ENCODE results near the gene EN2. TPM values are rescaled to one million over a fixed set of nuclear protein-coding genes. Genes with fewer than 3 reads are reported as not detected.

EN2 gene
- total and polyA plus RNA-seq, 4 experiments from 2014 or later: not detected

DNA sequence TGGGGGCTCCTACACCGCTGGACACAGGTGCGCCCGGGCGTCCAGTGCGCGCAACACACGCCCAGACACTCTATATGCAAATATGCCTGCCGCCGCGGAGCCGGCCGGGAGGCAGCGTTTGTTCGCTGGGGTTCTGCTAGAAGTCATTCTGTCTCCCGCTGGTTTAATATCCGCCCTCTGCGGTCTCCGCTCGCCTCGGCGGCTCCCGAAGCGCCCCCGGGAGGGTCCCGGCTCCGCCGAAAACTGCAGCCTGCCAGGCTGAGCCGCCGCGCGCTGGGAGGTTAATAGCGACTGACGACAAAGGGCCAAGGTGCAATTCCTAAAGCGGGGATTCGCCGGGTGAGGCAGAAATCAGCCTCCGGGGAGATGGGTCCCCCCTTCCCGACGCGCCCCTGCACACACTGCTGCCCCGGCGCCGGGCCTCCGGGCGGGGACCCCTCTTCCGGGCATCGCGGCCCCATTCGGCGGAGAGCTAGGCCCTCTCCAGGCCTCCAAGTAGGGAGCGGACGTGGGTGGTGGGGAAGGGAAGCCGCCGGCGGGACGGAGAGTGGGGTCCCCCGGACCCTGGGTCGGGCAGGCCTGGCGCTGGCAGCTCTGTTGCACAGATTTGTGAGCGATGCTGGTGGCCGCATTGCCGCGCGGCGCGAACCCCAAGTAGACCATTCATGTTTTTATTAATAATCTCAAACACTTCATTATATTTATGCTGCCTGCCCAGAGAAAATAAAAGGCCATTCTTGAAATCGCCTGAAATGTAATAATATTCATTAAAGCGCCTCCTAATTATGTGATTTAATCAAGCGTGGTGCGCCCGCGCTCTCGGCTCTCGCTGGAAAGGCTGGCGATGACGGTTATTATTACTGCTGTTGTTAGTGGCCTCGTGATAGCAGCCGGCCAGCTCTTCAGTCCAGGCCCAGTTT is 9.1 kb downstream of the EN2 start:
- H3K27ac Mint-ChIP-seq: no peak overlapping the region

DNA sequence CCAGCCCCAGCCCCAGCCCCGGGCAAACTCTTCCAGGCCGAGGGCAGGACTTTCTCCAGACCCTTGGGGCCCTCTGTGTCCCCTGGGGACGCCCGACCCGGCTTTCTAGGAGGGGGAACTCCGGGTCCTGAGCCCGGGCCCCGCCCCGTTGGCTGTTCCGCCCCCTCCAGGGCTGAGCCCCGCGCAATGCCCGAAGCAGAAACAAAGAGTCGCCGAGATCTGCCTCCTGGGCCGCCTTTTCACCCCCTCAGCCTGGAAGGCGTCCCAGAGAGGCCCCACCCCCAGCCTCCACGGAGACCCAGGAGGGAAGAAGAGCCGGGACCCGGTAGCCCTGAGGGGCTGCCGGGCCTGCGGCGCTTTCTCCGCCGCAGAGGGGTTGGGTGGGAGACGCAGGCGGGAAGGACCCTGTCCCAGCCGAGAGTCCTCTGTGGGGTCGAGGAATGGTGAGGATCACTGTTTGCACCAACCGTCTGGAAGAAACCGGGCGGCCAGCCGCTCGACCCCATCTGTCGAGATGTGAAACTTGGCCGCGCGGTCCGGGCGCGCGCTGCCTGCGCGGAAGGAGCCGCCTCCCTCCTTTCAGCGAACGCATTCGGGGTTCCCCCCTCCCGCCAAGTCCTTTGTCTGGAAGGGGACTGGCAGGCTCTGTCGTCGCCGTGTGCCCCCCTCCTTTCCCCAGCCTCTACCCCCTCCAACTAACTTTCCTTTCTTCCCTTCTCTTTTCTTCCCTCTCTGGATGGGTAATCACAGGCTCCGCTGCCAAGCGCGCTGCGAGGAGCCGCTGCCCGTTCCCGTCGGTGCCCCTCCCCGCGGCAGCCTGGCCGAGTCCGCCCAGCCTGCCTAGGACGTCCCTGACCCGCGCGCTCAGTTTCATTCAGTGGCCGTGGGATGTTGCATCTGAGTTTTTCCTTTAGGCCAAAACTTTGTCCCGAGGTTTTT is 10.2 kb downstream of the EN2 start:
- DNase-seq: no peak
- CTCF ChIA-PET (ENCODE audit: partially characterized antibody): no interaction called here
- Histone ChIP-seq H3K36me3 (ENCODE audit: insufficient read depth, low read length) (no peaks in the 10 kb centered on the region), H3K4me1 (ENCODE audit: insufficient read depth, low read length) (peaks cover 6% of the 10 kb centered on the region), H3K27me3 (ENCODE audit: insufficient read depth, low read length) (peaks cover 45% of the 10 kb centered on the region), H3K4me3 (ENCODE audit: low read length in 2 of 2) (no peak overlapping the region), H3K9me3 (ENCODE audit: control insufficient read depth in 1 of 2, low read length in 2 of 2) (no peaks in the 10 kb centered on the region), H3K27ac (ENCODE audit: low read depth, low read length) (no peak overlapping the region)
- Mint-ChIP-seq H3K36me3 (no peaks in the 10 kb centered on the region), H3K27ac (no peak overlapping the region), H3K9me3 (peaks cover 0 to 6% (median 0%) of the 10 kb centered on the region in 8 donors), H3K27me3 (peaks cover 52 to 57% of the 10 kb centered on the region in 2 donors), H3K4me1 (peaks cover 6 to 27% (median 14%) of the 10 kb centered on the region in 4 donors), H3K4me3 (peak overlapping the region in 3 of 8 donors; percentile 13 to 54 (median 48))
- intact Hi-C loops (cut with micrococcal nuclease): no loop called here
- POLR2A ChIA-PET (ENCODE audit: partially characterized antibody): no interaction called here

More for the DNA sequence above, 9.1 kb downstream of the EN2 start:
- peak in 1 of 5 donors; percentile 14 for DNase-seq
- H3K36me3 Mint-ChIP-seq: no peaks in the 10 kb centered on the region
- no peak overlapping the region for H3K4me3 ChIP-seq (ENCODE audit: low read length in 2 of 2)
- peaks cover 4 to 21% (median 14%) of the 10 kb centered on the region in 4 donors for H3K4me1 Mint-ChIP-seq
- intact Hi-C loops (cut with micrococcal nuclease): no loop called here
- no peak overlapping the region for H3K27ac ChIP-seq (ENCODE audit: low read depth, low read length)
- peaks cover 6% of the 10 kb centered on the region for H3K4me1 ChIP-seq (ENCODE audit: insufficient read depth, low read length)
- H3K4me3 Mint-ChIP-seq: peak overlapping the region in 3 of 8 donors; percentile 25 to 46 (median 34)
- peaks cover 48% of the 10 kb centered on the region for H3K27me3 ChIP-seq (ENCODE audit: insufficient read depth, low read length)
- CTCF ChIA-PET (ENCODE audit: partially characterized antibody): no interaction called here
- no peaks in the 10 kb centered on the region for H3K36me3 ChIP-seq (ENCODE audit: insufficient read depth, low read length)
- no peaks in the 10 kb centered on the region for H3K9me3 ChIP-seq (ENCODE audit: control insufficient read depth in 1 of 2, low read length in 2 of 2)
- POLR2A ChIA-PET (ENCODE audit: partially characterized antibody): no interaction called here
- peaks cover 0 to 6% (median 0%) of the 10 kb centered on the region in 8 donors for H3K9me3 Mint-ChIP-seq
- H3K27me3 Mint-ChIP-seq: peaks cover 54 to 59% of the 10 kb centered on the region in 2 donors

DNA sequence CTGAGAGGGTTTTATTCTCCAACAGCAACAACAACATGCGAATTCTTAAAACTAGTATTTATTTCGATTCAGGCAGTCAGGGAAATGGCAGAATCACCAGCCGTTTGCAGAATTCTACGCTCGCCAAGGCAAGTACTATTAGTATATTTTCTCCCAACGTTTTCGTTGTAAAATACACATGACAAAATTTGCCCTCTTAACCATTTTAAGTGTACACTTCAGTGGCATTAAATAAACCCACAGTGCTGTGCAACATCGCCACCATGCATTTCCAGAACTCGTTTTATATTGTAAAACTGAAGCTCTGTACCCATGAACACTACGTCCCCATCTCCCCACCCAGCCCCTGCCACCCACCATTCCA is 10.8 kb downstream of the EN2 start:
- ChIA-PET CTCF (ENCODE audit: partially characterized antibody) (no interaction called here), POLR2A (ENCODE audit: partially characterized antibody) (no interaction called here)
- H3K27ac Mint-ChIP-seq: no peak overlapping the region
- Histone ChIP-seq H3K27ac (ENCODE audit: low read depth, low read length) (no peak overlapping the region), H3K27me3 (ENCODE audit: insufficient read depth, low read length) (peaks cover 39% of the 10 kb centered on the region), H3K36me3 (ENCODE audit: insufficient read depth, low read length) (no peaks in the 10 kb centered on the region), H3K9me3 (ENCODE audit: control insufficient read depth in 1 of 2, low read length in 2 of 2) (no peaks in the 10 kb centered on the region), H3K4me1 (ENCODE audit: insufficient read depth, low read length) (peaks cover 6% of the 10 kb centered on the region), H3K4me3 (ENCODE audit: low read length in 2 of 2) (no peak overlapping the region)
- no peak for DNase-seq
- peaks cover 0 to 6% (median 0%) of the 10 kb centered on the region in 8 donors for H3K9me3 Mint-ChIP-seq
- no peaks in the 10 kb centered on the region for H3K36me3 Mint-ChIP-seq
- peaks cover 53 to 59% of the 10 kb centered on the region in 2 donors for H3K27me3 Mint-ChIP-seq
- intact Hi-C loops (cut with micrococcal nuclease): no loop called here
- peaks cover 6 to 27% (median 14%) of the 10 kb centered on the region in 4 donors for H3K4me1 Mint-ChIP-seq
- peak overlapping the region in 4 of 8 donors; percentile 7 to 54 (median 42) for H3K4me3 Mint-ChIP-seq

DNA sequence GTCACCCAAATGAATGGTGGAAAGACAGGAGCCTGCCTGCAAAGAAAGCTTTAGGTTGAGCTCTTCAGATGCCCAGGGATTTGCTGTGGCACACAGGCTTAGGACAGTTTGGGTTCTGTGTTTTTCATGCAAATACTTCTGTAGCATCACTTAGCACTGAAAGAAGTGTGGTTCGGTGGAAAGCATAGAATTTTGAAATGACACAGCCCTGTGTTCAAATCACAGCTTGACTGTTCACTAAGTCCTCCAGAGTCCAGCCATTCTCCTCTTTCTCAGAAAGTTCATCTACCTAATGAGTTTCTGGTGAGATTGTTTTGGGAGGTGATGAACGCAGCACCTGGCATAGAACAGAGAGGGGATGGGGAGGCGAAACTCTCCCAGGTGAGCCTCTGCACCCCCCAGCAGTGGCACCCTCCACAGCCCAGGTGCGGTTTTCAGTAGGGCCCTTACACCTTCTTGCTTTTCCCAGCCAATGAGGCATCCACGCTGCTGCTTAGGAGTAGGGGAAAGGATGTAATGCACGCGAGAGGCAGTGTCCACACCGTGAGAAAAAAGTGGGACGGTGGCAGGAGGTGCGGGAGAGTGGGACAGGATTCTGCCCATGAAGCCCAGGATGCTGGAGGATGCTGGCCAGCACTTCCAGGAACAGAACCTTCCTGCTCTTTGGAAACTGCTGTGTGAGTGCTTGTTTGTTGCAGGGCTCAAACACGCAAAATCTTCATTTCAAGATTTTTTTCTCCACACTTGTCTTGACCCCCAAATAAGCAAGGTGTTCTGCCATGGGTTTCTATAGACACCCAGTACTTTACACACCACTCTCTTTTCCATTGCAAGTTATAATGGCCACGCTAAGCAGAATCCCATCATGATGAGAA is 11.6 kb downstream of the EN2 start:
- H3K9me3 ChIP-seq (ENCODE audit: control insufficient read depth in 1 of 2, low read length in 2 of 2): no peaks in the 10 kb centered on the region
- no peak overlapping the region for H3K27ac ChIP-seq (ENCODE audit: low read depth, low read length)
- peaks cover 52 to 61% of the 10 kb centered on the region in 2 donors for H3K27me3 Mint-ChIP-seq
- peaks cover 38% of the 10 kb centered on the region for H3K27me3 ChIP-seq (ENCODE audit: insufficient read depth, low read length)
- H3K27ac Mint-ChIP-seq: no peak overlapping the region
- H3K36me3 ChIP-seq (ENCODE audit: insufficient read depth, low read length): no peaks in the 10 kb centered on the region
- peaks cover 0 to 6% (median 0%) of the 10 kb centered on the region in 8 donors for H3K9me3 Mint-ChIP-seq
- peak overlapping the region in 2 of 8 donors; percentile 7 to 43 for H3K4me3 Mint-ChIP-seq
- CTCF ChIA-PET (ENCODE audit: partially characterized antibody): no interaction called here
- peaks cover 6% of the 10 kb centered on the region for H3K4me1 ChIP-seq (ENCODE audit: insufficient read depth, low read length)
- no peak for DNase-seq
- peaks cover 4 to 27% (median 14%) of the 10 kb centered on the region in 4 donors for H3K4me1 Mint-ChIP-seq
- POLR2A ChIA-PET (ENCODE audit: partially characterized antibody): no interaction called here
- intact Hi-C loops (cut with micrococcal nuclease): no loop called here
- H3K36me3 Mint-ChIP-seq: no peaks in the 10 kb centered on the region
- H3K4me3 ChIP-seq (ENCODE audit: low read length in 2 of 2): no peak overlapping the region

DNA sequence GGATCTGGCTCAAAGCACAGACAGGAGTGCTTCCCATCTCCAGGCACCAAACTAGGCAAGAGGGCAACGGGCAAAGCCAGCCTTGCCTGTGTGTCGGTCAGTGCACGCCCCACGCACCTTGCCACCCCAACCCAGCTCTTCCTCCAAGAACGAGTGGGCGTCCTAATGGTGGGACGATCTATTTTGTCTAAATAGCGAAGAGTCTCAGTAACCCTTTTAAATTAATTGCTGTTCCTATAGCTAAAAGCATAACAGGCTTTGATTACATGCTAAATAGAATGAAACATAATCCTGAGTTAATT is 12.2 kb downstream of the EN2 start:
- intact Hi-C loops (cut with micrococcal nuclease): no loop called here
- Histone ChIP-seq H3K36me3 (ENCODE audit: insufficient read depth, low read length) (no peaks in the 10 kb centered on the region), H3K27me3 (ENCODE audit: insufficient read depth, low read length) (peaks cover 34% of the 10 kb centered on the region), H3K4me1 (ENCODE audit: insufficient read depth, low read length) (peaks cover 6% of the 10 kb centered on the region), H3K4me3 (ENCODE audit: low read length in 2 of 2) (no peak overlapping the region), H3K27ac (ENCODE audit: low read depth, low read length) (no peak overlapping the region), H3K9me3 (ENCODE audit: control insufficient read depth in 1 of 2, low read length in 2 of 2) (no peaks in the 10 kb centered on the region)
- ChIA-PET POLR2A (ENCODE audit: partially characterized antibody) (no interaction called here), CTCF (ENCODE audit: partially characterized antibody) (no interaction called here)
- Mint-ChIP-seq H3K27me3 (peaks cover 54 to 62% of the 10 kb centered on the region in 2 donors), H3K4me1 (peaks cover 4 to 25% (median 12%) of the 10 kb centered on the region in 4 donors), H3K36me3 (no peaks in the 10 kb centered on the region), H3K27ac (no peak overlapping the region), H3K4me3 (peak overlapping the region in 1 of 8 donors; percentile 43), H3K9me3 (peaks cover 0 to 7% (median 0%) of the 10 kb centered on the region in 8 donors)
- DNase-seq: no peak

DNA sequence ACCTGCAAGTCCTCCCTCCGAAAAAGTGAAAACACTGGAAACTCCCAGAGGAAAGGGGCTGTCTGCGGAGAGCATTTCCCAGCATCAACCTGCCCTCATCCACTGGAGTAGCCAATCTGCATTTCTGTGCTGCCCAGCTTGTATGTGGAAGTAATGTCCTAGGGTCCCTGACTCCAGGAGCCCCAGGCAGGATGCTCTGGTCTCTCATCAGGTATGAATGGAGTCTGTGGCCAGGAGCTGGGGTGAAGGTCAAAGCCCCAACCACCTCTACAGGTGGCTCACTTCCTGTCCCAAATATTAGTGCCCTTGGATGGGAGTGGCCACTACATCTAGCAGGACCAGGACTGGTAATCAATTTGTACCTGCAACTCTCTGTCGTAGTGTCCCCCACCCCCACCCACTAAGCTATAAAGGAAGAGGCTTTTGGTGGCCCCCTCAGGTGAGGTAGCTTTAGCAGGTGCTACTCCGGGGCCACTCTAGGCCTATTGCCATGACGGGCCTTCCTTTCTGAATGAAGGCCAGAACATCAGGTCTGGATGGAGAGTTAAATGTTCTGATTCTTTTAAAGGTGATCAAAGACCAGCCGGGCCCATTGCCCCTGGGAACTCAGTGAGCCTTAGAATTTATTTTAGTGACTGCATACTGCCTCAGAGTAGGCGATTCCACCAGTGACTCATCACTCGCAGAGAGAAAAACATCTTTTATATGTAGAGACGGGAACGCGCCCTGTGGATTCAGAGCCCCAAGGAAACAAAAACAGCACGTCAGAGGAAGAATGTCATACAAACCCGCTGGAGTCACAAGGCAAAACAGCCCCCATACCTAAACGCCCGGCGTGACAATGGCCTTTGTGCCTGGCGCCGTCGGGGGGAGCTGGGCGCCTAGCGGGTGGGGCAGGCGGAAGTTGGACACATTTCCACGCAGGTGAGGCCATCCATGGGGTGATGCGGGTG is 13.0 kb downstream of the EN2 start:
- peaks cover 4 to 21% (median 10%) of the 10 kb centered on the region in 4 donors for H3K4me1 Mint-ChIP-seq
- Histone ChIP-seq H3K27ac (ENCODE audit: low read depth, low read length) (no peak overlapping the region), H3K36me3 (ENCODE audit: insufficient read depth, low read length) (no peaks in the 10 kb centered on the region), H3K27me3 (ENCODE audit: insufficient read depth, low read length) (peaks cover 30% of the 10 kb centered on the region), H3K4me1 (ENCODE audit: insufficient read depth, low read length) (peaks cover 6% of the 10 kb centered on the region), H3K9me3 (ENCODE audit: control insufficient read depth in 1 of 2, low read length in 2 of 2) (no peaks in the 10 kb centered on the region), H3K4me3 (ENCODE audit: low read length in 2 of 2) (no peak overlapping the region)
- no peak overlapping the region for H3K27ac Mint-ChIP-seq
- peaks cover 55 to 68% of the 10 kb centered on the region in 2 donors for H3K27me3 Mint-ChIP-seq
- ChIA-PET POLR2A (ENCODE audit: partially characterized antibody) (no interaction called here), CTCF (ENCODE audit: partially characterized antibody) (interaction anchor here (1.1 kb wide), 1 partner anchor 8 kb away, joined by 3 read pairs; no protein-coding TSS in a partner anchor)
- peak overlapping the region in 1 of 8 donors; percentile 24 for H3K4me3 Mint-ChIP-seq
- peaks cover 0 to 9% (median 2%) of the 10 kb centered on the region in 8 donors for H3K9me3 Mint-ChIP-seq
- H3K36me3 Mint-ChIP-seq: no peaks in the 10 kb centered on the region
- intact Hi-C loops (cut with micrococcal nuclease): no loop called here
- DNase-seq: no peak

Measured in CD4-positive, alpha-beta memory T cell (primary cell).